CD4-positive, alpha-beta memory T cell (primary cell): Measurements from ENCODE around the gene PYGO2. TPM values are rescaled to one million over a fixed set of nuclear protein-coding genes. Genes with fewer than 3 reads are reported as not detected.
A peak's percentile ranks its signal among the peaks of the same experiment; 100 is the strongest.
"Not testable (repeated sequence)": the region's sequence is repeated elsewhere in the genome, so short reads cannot be mapped to it uniquely, and the experiment has no call there.

ENCODE experiments used
- CTCF ChIA-PET: fragments of 350-600 bp; sonication (Branson Sonifier 250); formaldehyde crosslinking; loops from one replicate; lab custom pipeline; 2021; ENCODE audit warnings: inconsistent platforms; ENCODE audit not compliant: partially characterized antibody; lab: Charles Lee
- POLR2A ChIA-PET: fragments of 350-600 bp; sonication (Branson Sonifier 250); formaldehyde crosslinking; loops from one replicate; lab custom pipeline; 2021; ENCODE audit not compliant: partially characterized antibody; lab: Charles Lee
- DNase-seq, 5 donors: peaks; one replicate each; pipeline versions ENCODE4 v3.0.0 to v3.0.0-alpha.2; 2020 to 2022; ENCODE audit warnings: mixed read lengths in 1 of 5
- H3K27ac ChIP-seq: one replicate; pipeline ENCODE4 v1.7.0; 2013; ENCODE audit warnings: low read depth, low read length
- H3K27me3 ChIP-seq: 2 replicates; pipeline ENCODE4 v1.7.0; 2013; ENCODE audit warnings: mild to moderate bottlenecking, low read length, moderate library complexity; ENCODE audit not compliant: insufficient read depth
- H3K36me3 ChIP-seq: 2 replicates; pipeline ENCODE4 v1.7.0; 2013; ENCODE audit warnings: mild to moderate bottlenecking, low read length, moderate library complexity; ENCODE audit not compliant: insufficient read depth
- H3K4me1 ChIP-seq: 2 replicates; pipeline ENCODE4 v1.7.0; 2013; ENCODE audit warnings: mild to moderate bottlenecking, low read length, moderate library complexity; ENCODE audit not compliant: insufficient read depth
- H3K4me3 ChIP-seq, 2 donors: one replicate each; pipeline ENCODE4 v1.7.0; 2013; ENCODE audit warnings: low read length in 2 of 2, mild to moderate bottlenecking in 1 of 2
- H3K9me3 ChIP-seq, 2 donors: one replicate each; pipeline ENCODE4 v1.7.0; 2013; ENCODE audit warnings: low read length in 2 of 2, control low read depth in 1 of 2; ENCODE audit not compliant: control insufficient read depth in 1 of 2
- H3K27ac Mint-ChIP-seq, 7 donors: one replicate each; pipeline ENCODE4 v1.8.0; 2020 to 2021; ENCODE audit warnings: mixed read lengths in 7 of 7, mild to moderate bottlenecking in 6 of 7, inconsistent platforms in 3 of 7, moderate library complexity in 3 of 7
- H3K27me3 Mint-ChIP-seq, 2 donors: one replicate each; pipeline ENCODE4 v1.8.0; 2020 to 2021; ENCODE audit warnings: mixed read lengths in 2 of 2
- H3K36me3 Mint-ChIP-seq, 2 donors: one replicate each; pipeline ENCODE4 v1.8.0; 2020 to 2021; ENCODE audit warnings: mixed read lengths in 2 of 2, inconsistent platforms in 1 of 2, mild to moderate bottlenecking in 1 of 2
- H3K4me1 Mint-ChIP-seq, 4 donors: one replicate each; pipeline ENCODE4 v1.8.0; 2020 to 2021; ENCODE audit warnings: mixed read lengths in 4 of 4, mild to moderate bottlenecking in 1 of 4
- H3K4me3 Mint-ChIP-seq, 8 donors: one replicate each; pipeline ENCODE4 v1.8.0; 2020 to 2021; ENCODE audit warnings: mixed read lengths in 8 of 8, mild to moderate bottlenecking in 7 of 8, moderate library complexity in 6 of 8, inconsistent platforms in 3 of 8
- H3K9me3 Mint-ChIP-seq, 8 donors: one replicate each; pipeline ENCODE4 v1.8.0; 2020 to 2021; ENCODE audit warnings: mixed read lengths in 8 of 8, mild to moderate bottlenecking in 5 of 8, inconsistent platforms in 3 of 8, moderate library complexity in 1 of 8
- intact Hi-C: fragments of 100-400 bp; cut with micrococcal nuclease; formaldehyde crosslinking; loops from one replicate; pipeline ENCODE4 v1.15.1; 2023
- microRNA-seq: library from miRNA; unstranded; fragments of <30 nt; microRNA quantifications from one replicate; pipeline ENCODE4 v1.2.0, GENCODE V29; 2021; ENCODE audit warnings: borderline replicate concordance, borderline number of aligned reads, borderline microRNAs expressed, mixed read lengths
- polyA plus RNA-seq, 2 donors: library from polyadenylated mRNA; unstranded; fragments of 300-500 nt; fragmentation: Illumina TruSeq; gene quantifications; one replicate each; pipeline ENCODE4 v1.2.3, GENCODE V29; 2021
- total RNA-seq, 2 experiments: library from RNA; stranded (reverse); gene quantifications; one replicate each; pipeline ENCODE4 v1.2.3, GENCODE V29; 2021

The PYGO2 gene
- total and polyA plus RNA-seq, 4 experiments from 2014 or later, result 22.5 to 80.2 (median 66.3) TPM

GRCh38 chr1:154908937-154909336 lies 52.6 kb downstream of the PYGO2 start:
- Histone ChIP-seq H3K9me3 (no peaks in the 10 kb centered on the region), H3K27ac (no peak overlapping the region), H3K4me3 (no peak overlapping the region), H3K36me3 (no peaks in the 10 kb centered on the region), H3K4me1 (no peaks in the 10 kb centered on the region), H3K27me3 (no peaks in the 10 kb centered on the region)
- Mint-ChIP-seq H3K27ac (no peak overlapping the region), H3K4me3 (no peak overlapping the region), H3K4me1 (no peaks in the 10 kb centered on the region), H3K27me3 (no peaks in the 10 kb centered on the region), H3K9me3 (no peaks in the 10 kb centered on the region), H3K36me3 (peaks cover 1 to 5% of the 10 kb centered on the region in 2 donors)
- ChIA-PET POLR2A (no interaction called here), CTCF (interaction anchor here (2.4 kb wide), 1 partner anchor 28 kb away, joined by 6 read pairs; the partner anchor contains the start of gene PMVK)
- intact Hi-C loops, result no loop called here
- no peak for DNase-seq

DNA sequence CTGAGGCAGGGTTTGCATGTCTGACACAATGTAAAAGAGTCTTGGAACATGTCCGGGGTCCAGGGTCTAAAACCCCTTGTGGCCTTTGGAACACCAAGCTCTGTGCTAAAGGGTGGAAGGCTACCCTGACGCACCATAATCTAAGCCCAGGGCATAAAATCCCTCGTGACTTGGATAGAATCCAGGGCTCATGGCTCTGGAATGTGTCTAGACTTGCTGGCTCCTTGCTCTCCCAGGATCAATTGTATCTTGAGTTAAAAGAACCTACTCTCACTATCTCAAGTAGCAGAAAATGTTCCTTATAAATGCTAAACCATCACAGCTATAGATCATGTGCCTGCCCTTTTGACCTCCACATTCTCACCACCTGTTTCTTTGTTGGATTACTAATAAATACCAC lies 53.5 kb downstream of the PYGO2 start:
- H3K36me3 ChIP-seq, H3K9me3 Mint-ChIP-seq, H3K4me1 ChIP-seq, H3K27me3 Mint-ChIP-seq, POLR2A ChIA-PET, H3K4me3 Mint-ChIP-seq, DNase-seq, H3K36me3 Mint-ChIP-seq, H3K27ac ChIP-seq, H3K27me3 ChIP-seq, intact Hi-C loops, H3K4me3 ChIP-seq, H3K9me3 ChIP-seq, H3K4me1 Mint-ChIP-seq: not testable (repeated sequence)
- CTCF ChIA-PET, result interaction anchor here (2.4 kb wide), 1 partner anchor 28 kb away, joined by 6 read pairs; the partner anchor contains the start of gene PMVK
- peak overlapping the region in 1 of 7 donors; percentile 48 for H3K27ac Mint-ChIP-seq

Small RNAs within 50 kb of the gene (microRNA-seq; reads per million reads assigned to microRNA genes)
- not detected for gene MIR4258

Other genes with a start within 250 kb of the PYGO2 start
- gene KCNN3, start 91.5 kb downstream of the PYGO2 start, total RNA-seq, result under 1 TPM in 1 of 2 experiments, not detected in 1; 0.06 TPM
- gene KCNN3, start 91.5 kb downstream of the PYGO2 start, polyA plus RNA-seq, result not detected
- gene PMVK, start 25.1 kb downstream of the PYGO2 start, total RNA-seq, result 10 to 100 TPM; 17.6 to 21.2 TPM
- 10 to 100 TPM; 61.7 to 87.0 TPM for gene PMVK, start 25.1 kb downstream of the PYGO2 start, polyA plus RNA-seq
- 100 to 1,000 TPM; 435 to 438 TPM for gene PBXIP1, start 5.7 kb downstream of the PYGO2 start, total RNA-seq
- 100 to 1,000 TPM; 263 to 404 TPM for gene PBXIP1, start 5.7 kb downstream of the PYGO2 start, polyA plus RNA-seq
- gene SHC1, start 9.0 kb upstream of the PYGO2 start, total RNA-seq, result 10 to 100 TPM; 78.4 to 81.7 TPM
- 10 to 100 TPM; 36.4 to 44.5 TPM for gene SHC1, start 9.0 kb upstream of the PYGO2 start, polyA plus RNA-seq
- 10 to 100 TPM; 12.2 to 13.0 TPM for gene CKS1B, start 12.9 kb upstream of the PYGO2 start, total RNA-seq
- 10 to 100 TPM; 50.2 to 67.9 TPM for gene CKS1B, start 12.9 kb upstream of the PYGO2 start, polyA plus RNA-seq
- gene FLAD1, start 21.6 kb upstream of the PYGO2 start, total RNA-seq, result 10 to 100 TPM; 52.4 to 56.6 TPM
- gene FLAD1, start 21.6 kb upstream of the PYGO2 start, polyA plus RNA-seq, result 10 to 100 TPM; 48.9 to 75.9 TPM
- gene LENEP, start 31.8 kb upstream of the PYGO2 start, total RNA-seq, result 1 to 10 TPM; 1.1 to 3.1 TPM
- gene LENEP, start 31.8 kb upstream of the PYGO2 start, polyA plus RNA-seq, result not detected
- gene ZBTB7B, start 41.0 kb upstream of the PYGO2 start, total RNA-seq, result 10 to 100 TPM; 86.3 to 92.7 TPM
- gene ZBTB7B, start 41.0 kb upstream of the PYGO2 start, polyA plus RNA-seq, result 10 to 100 TPM in 1 of 2 donors, 1 to 10 TPM in 1; 3.4 to 11.6 TPM
- 1 to 10 TPM; 4.0 to 4.1 TPM for gene DCST2, start 72.0 kb upstream of the PYGO2 start, total RNA-seq
- gene DCST2, start 72.0 kb upstream of the PYGO2 start, polyA plus RNA-seq, result not detected
- gene DCST1, start 72.0 kb upstream of the PYGO2 start, total RNA-seq, result under 1 TPM in 1 of 2 experiments, not detected in 1; 0.14 TPM
- gene DCST1, start 72.0 kb upstream of the PYGO2 start, polyA plus RNA-seq, result not detected
- gene ADAM15, start 89.5 kb upstream of the PYGO2 start, total RNA-seq, result 10 to 100 TPM; 33.6 to 39.8 TPM
- gene ADAM15, start 89.5 kb upstream of the PYGO2 start, polyA plus RNA-seq, result 10 to 100 TPM; 14.8 to 18.2 TPM
- gene EFNA4, start 102.0 kb upstream of the PYGO2 start, total RNA-seq, result 1 to 10 TPM; 6.0 to 8.5 TPM
- gene EFNA4, start 102.0 kb upstream of the PYGO2 start, polyA plus RNA-seq, result 1 to 10 TPM; 2.5 to 3.5 TPM
- 1 to 10 TPM; 2.0 to 4.3 TPM for gene EFNA3, start 117.1 kb upstream of the PYGO2 start, total RNA-seq
- gene EFNA3, start 117.1 kb upstream of the PYGO2 start, polyA plus RNA-seq, result 1 to 10 TPM in 1 of 2 donors, under 1 TPM in 1; 0.34 to 1.5 TPM
- gene EFNA1, start 166.1 kb upstream of the PYGO2 start, total RNA-seq, result 1 to 10 TPM; 1.2 to 1.9 TPM
- gene EFNA1, start 166.1 kb upstream of the PYGO2 start, polyA plus RNA-seq, result 1 to 10 TPM in 1 of 2 donors, under 1 TPM in 1; 0.84 to 2.0 TPM
- 10 to 100 TPM; 20.1 to 22.8 TPM for gene SLC50A1, start 174.1 kb upstream of the PYGO2 start, total RNA-seq
- 10 to 100 TPM; 50.3 to 91.7 TPM for gene SLC50A1, start 174.1 kb upstream of the PYGO2 start, polyA plus RNA-seq
- gene DPM3, start 178.7 kb upstream of the PYGO2 start, total RNA-seq, result 10 to 100 TPM; 51.6 to 53.6 TPM
- 100 to 1,000 TPM; 101 to 119 TPM for gene DPM3, start 178.7 kb upstream of the PYGO2 start, polyA plus RNA-seq
- gene KRTCAP2, start 211.5 kb upstream of the PYGO2 start, total RNA-seq, result 100 to 1,000 TPM; 173 to 180 TPM
- 100 to 1,000 TPM; 469 to 488 TPM for gene KRTCAP2, start 211.5 kb upstream of the PYGO2 start, polyA plus RNA-seq
- 1 to 10 TPM; 8.4 to 8.5 TPM for gene TRIM46, start 212.1 kb upstream of the PYGO2 start, total RNA-seq
- 1 to 10 TPM; 1.6 to 3.6 TPM for gene TRIM46, start 212.1 kb upstream of the PYGO2 start, polyA plus RNA-seq
- gene THBS3, start 246.1 kb upstream of the PYGO2 start, total RNA-seq, result 10 to 100 TPM; 30.9 to 33.5 TPM
- gene THBS3, start 246.1 kb upstream of the PYGO2 start, polyA plus RNA-seq, result 1 to 10 TPM; 6.1 to 6.7 TPM
- gene MTX1, start 246.9 kb upstream of the PYGO2 start, total RNA-seq, result 10 to 100 TPM; 17.7 to 18.2 TPM
- 10 to 100 TPM; 42.5 to 65.5 TPM for gene MTX1, start 246.9 kb upstream of the PYGO2 start, polyA plus RNA-seq